HL-60/S4 (cell line): ENCODE measurements around the gene AVL9.
"Not testable (repeated sequence)": the region's sequence is repeated elsewhere in the genome, so short reads cannot be mapped to it uniquely, and the experiment has no call there.

ENCODE experiments used
- in situ Hi-C: fragments of 300-500 bp; cut with MboI; formaldehyde crosslinking; loops from 2 replicates; pipeline ENCODE4 v1.14.3; 2022; ENCODE audit warnings: low sequenced_read_pairs

The AVL9 gene

DNA sequence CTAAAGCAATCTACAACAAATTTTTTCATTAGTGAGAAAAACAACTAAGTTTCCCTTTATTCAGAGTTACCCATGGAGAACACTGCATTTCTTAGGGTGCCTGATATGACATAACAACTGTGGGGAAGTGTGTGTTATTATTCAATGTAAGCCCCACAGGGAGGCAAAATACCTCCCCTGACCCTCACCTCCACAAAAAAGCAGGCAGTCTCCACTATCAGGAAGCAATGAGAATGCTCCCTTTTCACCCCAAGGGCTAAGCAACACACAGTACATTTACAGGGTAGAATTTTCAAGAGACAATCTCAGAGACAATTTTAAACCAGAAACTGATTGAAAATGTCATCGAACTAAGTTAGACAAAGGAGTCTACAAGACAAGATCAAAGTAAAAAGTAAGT, 138.2 kb downstream of the AVL9 start:
- in situ Hi-C loops, result not testable (repeated sequence)

DNA sequence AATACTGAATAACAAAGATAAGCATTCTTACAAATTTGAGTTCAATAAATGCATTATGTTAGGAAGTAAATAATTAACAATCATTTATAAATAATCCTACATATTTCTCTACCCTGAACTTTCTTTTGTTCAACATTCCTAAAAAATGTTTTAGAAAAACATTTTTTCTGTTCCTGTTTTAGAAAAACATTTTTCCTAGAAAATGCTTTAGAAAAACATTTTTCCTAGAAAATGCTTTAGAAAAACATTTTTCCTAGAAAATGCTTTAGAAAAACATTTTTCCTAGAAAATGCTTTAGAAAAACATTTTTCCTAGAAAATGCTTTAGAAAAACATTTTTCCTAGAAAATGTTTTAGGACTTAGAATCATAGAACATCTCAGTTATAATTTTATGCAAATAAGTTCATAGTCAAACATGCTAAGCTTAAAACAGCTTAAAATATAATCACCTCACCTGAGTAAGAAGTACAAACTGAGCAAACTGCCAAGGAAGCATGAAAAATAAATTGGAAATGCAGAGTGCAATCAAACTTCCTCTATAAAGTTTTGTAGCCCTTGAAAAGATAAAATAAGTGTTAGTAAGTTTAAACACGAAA, 139.6 kb downstream of the AVL9 start:
- in situ Hi-C loops, result not testable (repeated sequence)

DNA sequence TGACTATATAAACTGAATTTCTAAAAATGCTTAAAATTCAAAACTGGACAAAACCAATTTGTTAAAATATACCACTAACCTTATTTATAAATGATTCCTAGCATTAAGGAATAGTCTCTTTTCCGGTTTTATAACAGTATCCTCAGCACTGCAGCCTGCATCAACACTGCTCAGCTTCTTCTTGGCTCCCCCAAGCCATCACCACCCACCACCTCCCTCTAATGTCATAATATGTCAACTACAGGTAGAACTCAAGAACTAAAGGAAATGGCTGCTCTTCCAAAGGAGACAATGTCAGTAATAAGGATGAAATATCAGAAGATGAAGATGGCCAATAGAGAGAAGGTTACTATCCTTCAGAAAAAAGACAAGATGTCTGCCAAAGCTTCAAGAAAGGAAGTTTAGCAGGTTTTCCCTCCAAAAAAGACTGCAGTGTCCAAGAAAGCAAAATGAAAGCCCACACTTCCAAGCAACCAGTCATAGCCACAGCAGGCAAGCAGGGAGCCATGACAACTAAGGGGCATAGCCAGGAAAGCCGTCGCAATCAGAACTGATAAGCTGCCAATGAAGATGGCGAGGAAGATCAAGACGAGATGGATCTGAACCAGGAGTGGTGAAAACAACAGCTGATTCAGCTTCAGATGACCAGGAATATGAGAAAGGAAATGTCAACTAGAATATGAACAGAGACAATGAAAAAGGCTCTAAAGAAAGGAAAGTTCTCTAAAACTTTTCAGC, 141.6 kb downstream of the AVL9 start:
- in situ Hi-C loops, result not testable (repeated sequence)

DNA sequence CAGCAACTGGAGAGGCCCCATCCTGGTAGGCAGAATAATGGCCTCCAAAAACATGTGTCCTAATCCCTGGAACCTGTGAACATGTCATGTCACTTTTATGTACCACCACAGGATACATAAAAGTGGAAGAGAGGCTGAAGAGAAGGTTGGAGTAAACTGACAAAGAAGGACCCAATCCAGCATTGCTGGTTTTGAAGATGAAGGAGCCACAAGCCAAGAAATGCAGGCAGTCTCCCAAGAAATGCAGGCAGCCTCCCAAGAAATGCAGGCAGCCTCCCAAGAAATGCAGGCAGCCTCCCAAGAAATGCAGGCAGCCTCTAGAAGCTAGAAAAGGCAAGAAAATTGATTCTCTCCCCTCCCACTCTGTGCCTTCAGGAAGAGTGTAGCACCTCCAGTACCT, 142.3 kb downstream of the AVL9 start:
- in situ Hi-C loops, result not testable (repeated sequence)
